ENCODE measurements around the gene AMN.

AMN gene

GRCh38 chr14:102917469-102918211 is 4.8 kb upstream of the AMN start:
- Histone ChIP-seq H3K27me3 (ENCODE audit: insufficient read depth, low read depth, severe bottlenecking) (no peaks in the 10 kb centered on the region), H3K27ac (no peak overlapping the region), H3K36me3 (no peaks in the 10 kb centered on the region), H3K4me3 (ENCODE audit: low read depth, low read length) (no peak overlapping the region), H3K9me3 (ENCODE audit: severe bottlenecking) (no peaks in the 10 kb centered on the region)
- TF ChIP-seq CTCF (IDR thresholded peaks at IDR 0.05; ENCODE audit: low read depth, low read length): peak; percentile 87
- peak; percentile 77 for DNase-seq

- H3K9me3 ChIP-seq (ENCODE audit: severe bottlenecking): no peaks in the 10 kb centered on the region
- no peak overlapping the region for H3K27ac ChIP-seq
- H3K27me3 ChIP-seq (ENCODE audit: insufficient read depth, low read depth, severe bottlenecking): no peaks in the 10 kb centered on the region
- no peaks in the 10 kb centered on the region for H3K36me3 ChIP-seq
- no peak for TF ChIP-seq CTCF (IDR thresholded peaks at IDR 0.05; ENCODE audit: low read depth, low read length)
- no peak overlapping the region for H3K4me3 ChIP-seq (ENCODE audit: low read depth, low read length)
- DNase-seq: no peak
Observed at GRCh38 chr14:102918438-102918837, 4.0 kb upstream of the AMN start.

- DNase-seq: no peak
- no peak for TF ChIP-seq CTCF (IDR thresholded peaks at IDR 0.05; ENCODE audit: low read depth, low read length)
- H3K9me3 ChIP-seq (ENCODE audit: severe bottlenecking): no peaks in the 10 kb centered on the region
- H3K4me3 ChIP-seq (ENCODE audit: low read depth, low read length): no peak overlapping the region
- no peak overlapping the region for H3K27ac ChIP-seq
- H3K36me3 ChIP-seq: no peaks in the 10 kb centered on the region
- no peaks in the 10 kb centered on the region for H3K27me3 ChIP-seq (ENCODE audit: insufficient read depth, low read depth, severe bottlenecking)
Observed at GRCh38 chr14:102920273-102920997, 2.0 kb upstream of the AMN start.

DNA sequence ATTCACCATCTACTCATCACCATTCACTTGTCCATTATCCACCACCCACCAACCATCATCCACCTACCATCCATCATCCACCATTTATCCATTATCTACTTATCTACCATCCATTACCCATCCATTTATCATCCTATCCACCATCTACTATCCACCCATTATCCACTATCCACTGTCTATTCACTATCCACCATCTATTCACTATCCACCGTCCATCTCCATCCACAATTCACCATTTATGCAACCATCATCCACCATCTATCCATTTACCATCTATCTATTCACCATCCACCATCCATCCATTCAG is 1.5 kb upstream of the AMN start:
- H3K27me3 ChIP-seq (ENCODE audit: insufficient read depth, low read depth, severe bottlenecking): no peaks in the 10 kb centered on the region
- no peak overlapping the region for H3K27ac ChIP-seq
- no peak for DNase-seq
- H3K4me3 ChIP-seq (ENCODE audit: low read depth, low read length): no peak overlapping the region
- H3K36me3 ChIP-seq: no peaks in the 10 kb centered on the region
- H3K9me3 ChIP-seq (ENCODE audit: severe bottlenecking): no peaks in the 10 kb centered on the region
- no peak for TF ChIP-seq CTCF (IDR thresholded peaks at IDR 0.05; ENCODE audit: low read depth, low read length)

DNA sequence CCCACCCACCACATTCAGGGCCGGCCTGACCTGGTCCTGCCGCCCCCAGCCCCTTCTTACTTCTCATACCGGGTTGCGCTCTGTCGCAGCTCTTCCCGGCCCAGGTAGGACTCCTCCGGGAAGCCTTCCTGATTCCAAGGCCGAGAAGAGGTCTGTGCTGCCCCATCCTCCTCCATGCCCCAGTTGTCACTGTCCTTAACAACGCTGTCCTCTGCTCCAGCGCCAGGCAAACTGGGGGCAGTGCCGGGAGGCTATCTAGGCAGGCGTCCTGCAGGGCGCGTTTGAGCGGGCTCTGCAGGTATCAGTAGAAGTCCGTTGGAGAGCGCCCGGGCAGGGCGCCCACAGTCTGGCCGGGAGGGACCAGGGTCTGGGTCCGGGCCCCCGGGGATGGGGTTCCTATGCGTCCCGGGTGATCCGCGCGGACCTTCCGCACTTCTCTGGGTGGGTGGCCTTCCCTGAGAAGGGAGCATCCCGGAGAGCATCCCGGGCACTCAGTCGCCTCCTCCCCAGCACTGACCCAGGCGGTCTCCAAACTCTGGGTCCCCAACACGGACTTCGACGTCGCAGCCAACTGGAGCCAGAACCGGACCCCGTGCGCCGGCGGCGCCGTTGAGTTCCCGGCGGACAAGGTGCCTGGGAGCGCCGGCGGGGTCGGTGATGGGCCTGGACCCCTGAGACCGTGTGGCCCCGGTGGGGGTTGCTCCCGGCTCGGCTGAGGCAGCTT is 900 bp downstream of the AMN start:
- no peak overlapping the region for H3K27ac ChIP-seq
- no peaks in the 10 kb centered on the region for H3K36me3 ChIP-seq
- H3K4me3 ChIP-seq (ENCODE audit: low read depth, low read length): no peak overlapping the region
- no peak for DNase-seq
- H3K9me3 ChIP-seq (ENCODE audit: severe bottlenecking): no peaks in the 10 kb centered on the region
- H3K27me3 ChIP-seq (ENCODE audit: insufficient read depth, low read depth, severe bottlenecking): no peaks in the 10 kb centered on the region
- no peak for TF ChIP-seq CTCF (IDR thresholded peaks at IDR 0.05; ENCODE audit: low read depth, low read length)
